K562 (cell line): ENCODE results near the gene RPL28. TPM values are rescaled to one million over a fixed set of nuclear protein-coding genes. Genes with fewer than 3 reads are reported as not detected.

Experiments used
- ATAC-seq: fragments of 200-7000 bp; cut with Tn5 transposase; 3 replicates; pipeline ENCODE4 v1.9.1; 2020; ENCODE audit warnings: moderate library complexity
- BruUV-seq: library from RNA; stranded (reverse); fragments of 400-500 nt; replicated peaks from 2 replicates; lab custom pipeline; 2021; lab: Mats Ljungman, UMichigan
- CTCF ChIA-PET: fragments of 300-600 bp; formaldehyde crosslinking; extraction: SDS; loops from one replicate; lab custom pipeline; 2021; ENCODE audit warnings: low intra/inter-chr PET ratio; lab: Yijun Ruan, JAX
- POLR2A ChIA-PET: fragments of 300-600, 350-650 bp; sonication (Branson Sonifier 250); formaldehyde crosslinking; extraction: SDS; loops from one replicate; lab custom pipeline; 2021; ENCODE audit warnings: antibody characterized with exemption, inconsistent platforms; lab: Yijun Ruan, JAX
- DNase-seq, 4 experiments: peaks; one replicate each; pipeline versions ENCODE4 v3.0.0 to v3.0.0-alpha.2; 2011 to 2018; ENCODE audit warnings: low spot score in 3 of 4, mixed read lengths in 3 of 4; ENCODE audit errors: extremely low read depth in 1 of 4
- FAIRE-seq: peaks from 2 replicates; lab custom pipeline; 2011; peaks lifted over from hg19 to GRCh38; lab: Jason Lieb, UNC
- H2AFZ ChIP-seq: 2 replicates; pipeline ENCODE4 v1.6.0; 2011; ENCODE audit warnings: low read depth, low read length, control low read depth, inconsistent platforms
- H3K27ac ChIP-seq: fragments of 200-600 bp; 3 replicates; pipeline ENCODE4 v1.8.0; 2011; ENCODE audit warnings: low read depth, mild to moderate bottlenecking, control low read depth, inconsistent platforms, low read length, moderate library complexity, mixed read lengths; ENCODE audit errors: extremely low read depth
- H3K27me3 ChIP-seq, 2 experiments: fragments of 300-600 bp in 1 of 2; 2 replicates in 1 of 2; 3 replicates in 1 of 2; pipeline versions ENCODE4 v1.6.0 to v1.8.0; 2011; ENCODE audit warnings: inconsistent platforms in 2 of 2, low read length in 2 of 2, mild to moderate bottlenecking in 1 of 2, mixed read lengths in 1 of 2, moderate library complexity in 1 of 2; ENCODE audit not compliant: control insufficient read depth in 2 of 2, insufficient read depth in 2 of 2
- H3K36me3 ChIP-seq: fragments of 300-600 bp; 3 replicates; pipeline ENCODE4 v1.8.0; 2011; ENCODE audit warnings: mild to moderate bottlenecking, low read length, inconsistent platforms; ENCODE audit not compliant: control insufficient read depth, insufficient read depth
- H3K4me1 ChIP-seq, 2 experiments: fragments of 200-600 bp in 1 of 2; replicated peaks in 1 of 2; 2 replicates in 1 of 2; 3 replicates in 1 of 2; pipeline versions ENCODE4 v1.5.1 to v1.8.0; 2011; ENCODE audit warnings: inconsistent platforms in 2 of 2, low read length in 2 of 2, mild to moderate bottlenecking in 1 of 2, mixed read lengths in 1 of 2, moderate library complexity in 1 of 2; ENCODE audit not compliant: control insufficient read depth in 2 of 2, insufficient read depth in 2 of 2
- H3K4me2 ChIP-seq: 2 replicates; pipeline ENCODE4 v1.6.1; 2011; ENCODE audit warnings: low read length, control low read depth, inconsistent platforms, mixed read lengths; ENCODE audit not compliant: insufficient read depth
- H3K4me3 ChIP-seq: fragments of 200-600 bp; sonication (generic), shearing (Covaris generic); 2 replicates; pipeline ENCODE4 v1.5.1; 2016; ENCODE audit warnings: control low read depth, inconsistent platforms
- H3K79me2 ChIP-seq: fragments of 200-600 bp; 3 replicates; pipeline ENCODE4 v1.8.0; 2011; ENCODE audit warnings: low read length, inconsistent platforms; ENCODE audit not compliant: control insufficient read depth, insufficient read depth
- H3K9ac ChIP-seq, 2 experiments: 2 replicates each; pipeline versions ENCODE4 v1.6.0 to v1.6.1; 2011; ENCODE audit warnings: low read depth in 2 of 2, low read length in 2 of 2, control low read depth in 1 of 2, inconsistent platforms in 1 of 2, mild to moderate bottlenecking in 1 of 2, mixed read lengths in 1 of 2; ENCODE audit not compliant: insufficient read depth in 1 of 2
- H3K9me1 ChIP-seq: one replicate; pipeline ENCODE4 v1.6.0; 2011; ENCODE audit warnings: inconsistent platforms, mild to moderate bottlenecking, low read length, moderate library complexity; ENCODE audit not compliant: control insufficient read depth, insufficient read depth
- H3K9me3 ChIP-seq: replicated peaks from 2 replicates; pipeline ENCODE4 v1.5.1; 2011; ENCODE audit warnings: low read depth, low read length, inconsistent platforms; ENCODE audit not compliant: control insufficient read depth, insufficient read depth
- H4K20me1 ChIP-seq: replicated peaks from 2 replicates; pipeline ENCODE4 v1.6.1; 2011; ENCODE audit warnings: low read length, inconsistent platforms, mixed read lengths; ENCODE audit not compliant: control insufficient read depth, insufficient read depth
- E2F6 ChIP-seq, 2 experiments: IDR thresholded peaks; 2 replicates each; pipeline ENCODE4 v1.6.1; 2011; ENCODE audit warnings: borderline replicate concordance in 1 of 2, control low read depth in 1 of 2, low read depth in 1 of 2, low read length in 1 of 2, mild to moderate bottlenecking in 1 of 2, mixed read lengths in 1 of 2, moderate library complexity in 1 of 2; ENCODE audit not compliant: insufficient read depth in 1 of 2, insufficient read length in 1 of 2, poor library complexity in 1 of 2, severe bottlenecking in 1 of 2; ENCODE audit errors: extremely low read depth in 1 of 2
- EP300 ChIP-seq: IDR thresholded peaks from 2 replicates; pipeline ENCODE4 v1.6.1; 2012; ENCODE audit warnings: low read length, improper control_type of control experiment
- HOXB6 ChIP-seq: fragments of 250-450 bp; sonication (Bioruptor Pico); IDR thresholded peaks from 2 replicates; pipeline ENCODE4 v1.5.1; 2022; ENCODE audit warnings: mild to moderate bottlenecking, borderline replicate concordance
- SFPQ ChIP-seq: fragments of 200-400 bp; formaldehyde crosslinking; IDR thresholded peaks from 2 replicates; pipeline ENCODE4 v1.6.1; 2017; ENCODE audit warnings: mild to moderate bottlenecking, low read depth, low read length, moderate library complexity
- SIN3A ChIP-seq, 2 experiments: fragments of 150-350 bp in 1 of 2; IDR thresholded peaks; 2 replicates each; pipeline ENCODE4 v1.6.1; 2011 to 2016; ENCODE audit warnings: borderline replicate concordance in 2 of 2, low read depth in 2 of 2, low read length in 2 of 2, mild to moderate bottlenecking in 2 of 2, moderate library complexity in 2 of 2; ENCODE audit not compliant: control insufficient read depth in 1 of 2
- TEAD1 ChIP-seq, 2 experiments: fragments of 450-650 bp in 1 of 2; sonication (generic) in 1 of 2; formaldehyde crosslinking; IDR thresholded peaks; 2 replicates each; pipeline versions ENCODE4 v1.4.0 to v1.8.0; 2020 to 2022; ENCODE audit warnings: mild to moderate bottlenecking in 2 of 2, missing genetic modification reagents in 1 of 2
- TEAD4 ChIP-seq, 2 experiments: sonication (generic) in 1 of 2; formaldehyde crosslinking in 1 of 2; IDR thresholded peaks; 2 replicates each; pipeline versions ENCODE4 v1.6.1 to v1.8.0; 2012 to 2022; ENCODE audit warnings: borderline replicate concordance in 1 of 2, inconsistent platforms in 1 of 2, low read length in 1 of 2, mild to moderate bottlenecking in 1 of 2, missing genetic modification reagents in 1 of 2
- TRIM25 ChIP-seq: fragments of 450-650 bp; IDR thresholded peaks from 2 replicates; pipeline ENCODE4 v1.7.0; 2016; ENCODE audit warnings: borderline replicate concordance
- ZBTB17 ChIP-seq: fragments of 450-650 bp; formaldehyde crosslinking; IDR thresholded peaks from 2 replicates; pipeline ENCODE4 v1.4.0; 2020; ENCODE audit warnings: mild to moderate bottlenecking
- ZNF282 ChIP-seq: sonication (generic); formaldehyde crosslinking; IDR thresholded peaks from 2 replicates; pipeline ENCODE4 v1.8.1; 2023; ENCODE audit warnings: missing genetic modification reagents
- ZNF436 ChIP-seq: fragments of 250-450, 450-650 bp; sonication (Bioruptor Pico); formaldehyde crosslinking; IDR thresholded peaks from 2 replicates; pipeline ENCODE4 v1.7.0; 2020; ENCODE audit warnings: mild to moderate bottlenecking
- ZNF445 ChIP-seq: fragments of 250-450 bp; sonication (Bioruptor Pico); IDR thresholded peaks from 2 replicates; pipeline ENCODE4 v1.4.0; 2020; ENCODE audit warnings: low read depth, mild to moderate bottlenecking, moderate library complexity
- WGBS: fragments of 100-300 bp; shearing (Covaris generic); methylation state at CpG from one replicate; pipeline ENCODE4 v1.1.6; 2016; ENCODE audit warnings: low coverage, mixed read lengths; ENCODE audit not compliant: insufficient coverage; ENCODE audit errors: missing lambda C conversion rate; 5-methylcytosine and 5-hydroxymethylcytosine counted together
- in situ Hi-C: fragments of 300-500 bp; cut with MboI; formaldehyde crosslinking; loops from 4 replicates; pipeline ENCODE4 v1.15.0; 2018; ENCODE audit warnings: inconsistent platforms, mixed read lengths
- intact Hi-C: fragments of 100-400 bp; cut with micrococcal nuclease; formaldehyde crosslinking; loops from 2 replicates; pipeline ENCODE4 v1.14.2; 2022
- polyA plus RNA-seq, 8 experiments: library from polyadenylated mRNA; depleted of rRNA in 4 of 8; stranded (reverse) in 5 of 8; unstranded in 3 of 8; fragments of >200 nt; fragmentation: Nextera tagmentation in 2 of 8; fragmentation: Illumina TruSeq in 1 of 8; extraction: Ambion mirVana in 2 of 8; extraction: Trizol in 1 of 8; gene quantifications; 2 replicates each; pipeline versions ENCODE4 v1.2.1 to v1.2.3, GENCODE V29; 2011 to 2014; ENCODE audit warnings: inconsistent platforms in 1 of 8, missing spikeins in 1 of 8
- total RNA-seq, 7 experiments: library from RNA; depleted of rRNA in 6 of 7; stranded (reverse); fragments of >200 nt in 6 of 7; fragmentation: Illumina TruSeq in 2 of 7; extraction: Trizol in 2 of 7; gene quantifications; 2 replicates each; pipeline versions ENCODE4 v1.2.1 to v1.2.3, GENCODE V29; 2011 to 2021; ENCODE audit warnings: low replicate concordance in 1 of 7

The RPL28 gene
- total and polyA plus RNA-seq, 9 of the 15 experiments (the other 6 are each of a cell fraction or from before 2014, with no cell fraction given) = 124 to 3,106 (median 622) TPM

GRCh38 chr19:55405638-55406037 is 19.9 kb downstream of the RPL28 start (continued):
- TF ChIP-seq ZNF282 (CRISPR knock-in tag) (0 out of 2 replicates have a peak, but pooled peaks have one; percentile 54), ZNF436 (CRISPR knock-in tag) (no peak), ZNF445 (CRISPR knock-in tag) (no peak)

GRCh38 chr19:55406091-55406825 is 20.5 kb downstream of the RPL28 start:
- peaks cover 6% of the 10 kb centered on the region for H3K9me1 ChIP-seq
- H3K27me3 ChIP-seq = no peaks in the 10 kb centered on the region
- ATAC-seq = no peak
- 34% methylated on average over 12 of the region's 14 CpGs for WGBS
- CTCF ChIA-PET = no interaction called here
- H2AFZ ChIP-seq = no peak overlapping the region
- POLR2A ChIA-PET = interaction anchor here (0.6 to 6.6 kb wide), 29 partner anchors 8 to 288 kb away, joined by 3 to 195 read pairs (median 3); partner anchors contain the start of genes NAT14, PPP1R12C, PPP6R1 and PTPRH
- peaks cover 53% of the 10 kb centered on the region for H3K36me3 ChIP-seq
- H3K9me3 ChIP-seq = peaks cover 18% of the 10 kb centered on the region
- peak overlapping the region; percentile 98 for H3K4me3 ChIP-seq
- peak overlapping the region; percentile 100 for H3K27ac ChIP-seq
- H4K20me1 ChIP-seq = peaks cover 33% of the 10 kb centered on the region
- intact Hi-C loops (no loop called here), in situ Hi-C loops (no loop called here)
- FAIRE-seq = no peak
- DNase-seq = no peak
- peaks cover 19 to 50% of the 10 kb centered on the region in 2 experiments for H3K4me1 ChIP-seq
- H3K79me2 ChIP-seq = peaks cover 49% of the 10 kb centered on the region
- peak overlapping the region; percentile 96 for H3K4me2 ChIP-seq
- H3K9ac ChIP-seq = peak overlapping the region; percentile 95 to 99
- BruUV-seq = TSS peak; percentile 56
- TF ChIP-seq HOXB6 (CRISPR knock-in tag) (no peak), TEAD4 (IDR thresholded peaks at IDR 0.05; ENCODE audit: low read length) (no peak), TEAD4 (CRISPR knock-in tag; IDR thresholded peaks at IDR 0.05; ENCODE audit: borderline replicate concordance) (no peak), ZBTB17 (CRISPR knock-in tag) (no peak), SIN3A (IDR thresholded peaks at IDR 0.05; ENCODE audit: borderline replicate concordance in 2 of 2, control insufficient read depth in 1 of 2, low read depth in 2 of 2, low read length in 2 of 2) (peak in 1 of 2 experiments; percentile 45; a peak in 2 of 4 replicates), TEAD1 (CRISPR knock-in tag; IDR thresholded peaks at IDR 0.05) (peak in 1 of 2 experiments; percentile 72; a peak in 2 of 4 replicates), EP300 (no peak), TRIM25 (no peak), E2F6 (IDR thresholded peaks at IDR 0.05; ENCODE audit: borderline replicate concordance in 1 of 2, extremely low read depth in 1 of 2, insufficient read depth in 1 of 2, insufficient read length in 1 of 2, low read depth in 1 of 2, low read length in 1 of 2, poor library complexity in 1 of 2, severe bottlenecking in 1 of 2) (no peak), SFPQ (no peak)
